ENCODE measurements around the gene GALNT1.

GALNT1 gene

GRCh38 chr18:35582899-35583558 lies 1.5 kb downstream of the GALNT1 start:
- peak; percentile 34 for DNase-seq (ENCODE audit: low spot score)

- no peak for DNase-seq (ENCODE audit: low spot score)
Observed at GRCh38 chr18:35584735-35585134, 3.2 kb downstream of the GALNT1 start.

- DNase-seq (ENCODE audit: low spot score) = no peak
Observed at GRCh38 chr18:35585608-35586007, 4.1 kb downstream of the GALNT1 start.

GRCh38 chr18:35588122-35588521 lies 6.6 kb downstream of the GALNT1 start:
- DNase-seq (ENCODE audit: low spot score) = no peak

- DNase-seq (ENCODE audit: low spot score) = peak; percentile 46
Observed at GRCh38 chr18:35588995-35589394, 7.5 kb downstream of the GALNT1 start.

- no peak for DNase-seq (ENCODE audit: low spot score)
Observed at GRCh38 chr18:35589546-35589945, 8.0 kb downstream of the GALNT1 start.

GRCh38 chr18:35590935-35591334 lies 9.4 kb downstream of the GALNT1 start:
- DNase-seq (ENCODE audit: low spot score) = no peak

GRCh38 chr18:35592298-35592697 lies 10.8 kb downstream of the GALNT1 start:
- DNase-seq (ENCODE audit: low spot score) = peak; percentile 46

- no peak for DNase-seq (ENCODE audit: low spot score)
Observed at GRCh38 chr18:35593859-35594258, 12.3 kb downstream of the GALNT1 start.

- DNase-seq (ENCODE audit: low spot score) = no peak
Observed at GRCh38 chr18:35597758-35598157, 16.2 kb downstream of the GALNT1 start.

- DNase-seq (ENCODE audit: low spot score) = no peak
Observed at GRCh38 chr18:35602193-35602820, 20.8 kb downstream of the GALNT1 start.

GRCh38 chr18:35603008-35603407 lies 21.5 kb downstream of the GALNT1 start:
- no peak for DNase-seq (ENCODE audit: low spot score)

- no peak for DNase-seq (ENCODE audit: low spot score)
Observed at GRCh38 chr18:35603528-35603927, 22.0 kb downstream of the GALNT1 start.

- peak; percentile 44 for DNase-seq (ENCODE audit: low spot score)
Observed at GRCh38 chr18:35604369-35604768, 22.8 kb downstream of the GALNT1 start.

- no peak for DNase-seq (ENCODE audit: low spot score)
Observed at GRCh38 chr18:35605686-35606417, 24.3 kb downstream of the GALNT1 start.

- DNase-seq (ENCODE audit: low spot score) = no peak
Observed at GRCh38 chr18:35609236-35609635, 27.7 kb downstream of the GALNT1 start.

GRCh38 chr18:35610089-35610488 lies 28.5 kb downstream of the GALNT1 start:
- DNase-seq (ENCODE audit: low spot score) = no peak

- no peak for DNase-seq (ENCODE audit: low spot score)
Observed at GRCh38 chr18:35610724-35611123, 29.2 kb downstream of the GALNT1 start.

GRCh38 chr18:35611518-35611917 lies 30.0 kb downstream of the GALNT1 start:
- DNase-seq (ENCODE audit: low spot score) = no peak

- DNase-seq (ENCODE audit: low spot score) = no peak
Observed at GRCh38 chr18:35616074-35616473, 34.5 kb downstream of the GALNT1 start.

- DNase-seq (ENCODE audit: low spot score) = peak; percentile 85
Observed at GRCh38 chr18:35616664-35617423, 35.3 kb downstream of the GALNT1 start.

- no peak for DNase-seq (ENCODE audit: low spot score)
Observed at GRCh38 chr18:35617865-35618264, 36.3 kb downstream of the GALNT1 start.

GRCh38 chr18:35618289-35618688 lies 36.7 kb downstream of the GALNT1 start:
- DNase-seq (ENCODE audit: low spot score) = no peak
